DMS79 treated with DMSO at 0.1 percent for 48 hours (cell line): ENCODE data around the gene HES7.
"Not testable (repeated sequence)": the region's sequence is repeated elsewhere in the genome, so short reads cannot be mapped to it uniquely, and the experiment has no call there.

ENCODE experiments used
- DNase-seq: peaks from one replicate; lab custom pipeline; 2025; lab: John Stamatoyannopoulos, UW

The HES7 gene

DNA sequence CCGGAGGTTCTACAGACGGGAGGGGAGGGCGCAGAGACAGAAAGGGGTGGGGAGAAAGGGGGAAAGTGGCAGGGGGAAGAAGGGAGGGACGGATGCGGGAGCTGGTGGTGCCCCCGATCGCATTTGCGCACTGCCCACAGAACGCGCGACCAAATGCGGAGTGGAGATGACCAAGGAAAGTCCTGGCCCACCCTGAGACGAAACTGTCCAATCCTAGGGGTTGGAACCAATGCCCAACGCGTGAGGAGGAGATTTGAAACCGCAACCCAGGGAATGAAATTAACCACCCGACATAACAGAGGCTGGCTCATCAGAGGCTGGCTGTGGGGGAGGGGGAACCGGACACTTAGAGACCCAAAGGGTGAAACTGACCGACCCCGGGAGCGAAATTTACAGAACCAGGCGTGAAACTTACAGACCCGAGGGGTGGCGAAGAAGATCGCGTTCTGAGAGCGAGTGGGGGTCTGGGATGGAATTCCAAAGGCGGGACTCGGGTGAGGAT lies 1.4 kb downstream of the HES7 start:
- no peak for DNase-seq

DNA sequence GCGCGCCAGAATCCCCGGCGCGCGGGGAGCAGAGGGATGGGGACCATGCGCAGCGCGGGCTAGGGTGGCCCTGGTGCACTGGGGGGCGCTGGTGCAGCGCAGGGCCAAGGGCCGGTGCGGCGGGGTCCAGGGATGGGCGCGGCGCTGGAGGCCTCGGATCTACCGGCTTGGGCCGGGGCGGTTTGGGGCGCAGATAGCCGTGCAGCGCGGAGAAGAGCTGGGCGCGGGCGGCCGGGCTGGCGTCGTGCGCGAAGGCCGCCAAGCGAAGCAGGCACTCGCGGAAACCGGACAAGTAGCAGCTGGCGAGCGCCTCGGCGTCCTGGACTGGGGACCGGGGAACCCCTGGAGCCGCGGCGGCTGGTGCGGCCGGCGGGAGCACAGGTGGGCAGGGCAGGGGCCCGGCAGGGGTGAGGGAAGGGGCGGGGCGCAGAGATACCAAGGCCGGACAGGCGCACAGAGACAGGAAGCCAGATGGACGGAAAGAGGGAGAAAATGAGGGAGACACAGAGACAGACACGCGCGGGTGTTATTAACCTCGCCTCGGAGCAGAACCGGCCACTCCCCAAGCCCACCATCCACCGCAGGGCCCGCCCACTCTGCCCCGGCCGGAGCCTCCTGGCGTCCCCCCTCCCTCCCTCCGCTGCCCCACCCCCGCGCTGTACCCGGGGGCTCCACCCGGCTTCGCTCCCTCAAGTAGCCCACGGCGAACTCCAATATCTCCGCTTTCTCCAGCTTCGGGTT lies 2.1 kb downstream of the HES7 start:
- DNase-seq, result peak; percentile 33

DNA sequence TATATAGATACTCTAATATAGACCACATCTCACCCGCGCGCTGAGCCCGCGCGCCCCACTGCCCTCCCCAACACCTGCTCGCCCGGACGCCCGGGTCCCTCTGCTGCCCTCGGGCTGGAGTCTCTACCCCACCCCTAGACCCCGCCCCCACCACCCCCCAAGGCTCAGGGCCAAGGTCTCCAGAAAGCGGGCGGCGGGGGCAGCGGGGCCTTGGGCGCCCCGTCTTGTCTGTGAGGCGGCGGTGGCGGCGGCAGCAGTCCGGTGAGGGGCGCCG lies 2.6 kb downstream of the HES7 start:
- no peak for DNase-seq

DNA sequence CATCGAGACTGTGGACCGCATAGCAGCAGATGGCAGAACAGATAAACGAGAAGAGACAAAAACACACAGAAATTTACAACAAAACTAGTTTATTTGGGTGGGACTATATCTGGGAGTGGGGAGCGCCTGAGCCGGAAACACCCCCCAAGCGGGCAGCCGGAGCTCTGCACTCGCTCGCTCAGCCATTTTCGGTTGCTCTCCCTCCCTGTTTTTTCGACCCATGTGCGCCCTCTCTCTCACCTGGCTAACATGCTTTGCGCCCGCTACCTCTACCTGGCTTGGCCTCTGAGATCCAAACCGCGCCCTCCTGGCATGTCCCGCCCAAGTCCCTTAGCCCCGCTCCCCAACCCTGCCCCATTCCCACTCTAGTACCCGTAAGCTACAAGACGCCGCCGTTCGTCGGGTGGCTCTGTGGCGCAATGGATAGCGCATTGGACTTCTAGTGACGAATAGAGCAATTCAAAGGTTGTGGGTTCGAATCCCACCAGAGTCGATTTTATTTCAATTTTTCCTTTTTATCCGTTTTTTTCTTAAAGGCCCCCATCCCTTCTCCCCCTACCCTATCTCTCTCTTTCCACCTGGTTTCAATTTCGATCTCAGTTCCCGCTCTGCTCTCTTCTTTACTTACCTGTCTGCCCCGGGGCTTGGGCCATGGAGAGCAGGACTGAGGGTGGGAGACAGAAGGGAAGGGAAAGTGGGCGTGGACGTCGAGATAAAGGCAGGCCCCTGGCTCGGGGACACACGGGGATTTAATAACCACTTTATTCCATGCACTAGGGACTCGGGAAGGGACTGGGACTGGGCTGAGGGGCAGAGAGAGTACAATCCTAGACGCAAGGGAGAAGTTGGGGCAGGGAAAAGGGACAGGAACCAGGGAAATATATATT lies 3.1 kb downstream of the HES7 start:
- peak; percentile 54 for DNase-seq

DNA sequence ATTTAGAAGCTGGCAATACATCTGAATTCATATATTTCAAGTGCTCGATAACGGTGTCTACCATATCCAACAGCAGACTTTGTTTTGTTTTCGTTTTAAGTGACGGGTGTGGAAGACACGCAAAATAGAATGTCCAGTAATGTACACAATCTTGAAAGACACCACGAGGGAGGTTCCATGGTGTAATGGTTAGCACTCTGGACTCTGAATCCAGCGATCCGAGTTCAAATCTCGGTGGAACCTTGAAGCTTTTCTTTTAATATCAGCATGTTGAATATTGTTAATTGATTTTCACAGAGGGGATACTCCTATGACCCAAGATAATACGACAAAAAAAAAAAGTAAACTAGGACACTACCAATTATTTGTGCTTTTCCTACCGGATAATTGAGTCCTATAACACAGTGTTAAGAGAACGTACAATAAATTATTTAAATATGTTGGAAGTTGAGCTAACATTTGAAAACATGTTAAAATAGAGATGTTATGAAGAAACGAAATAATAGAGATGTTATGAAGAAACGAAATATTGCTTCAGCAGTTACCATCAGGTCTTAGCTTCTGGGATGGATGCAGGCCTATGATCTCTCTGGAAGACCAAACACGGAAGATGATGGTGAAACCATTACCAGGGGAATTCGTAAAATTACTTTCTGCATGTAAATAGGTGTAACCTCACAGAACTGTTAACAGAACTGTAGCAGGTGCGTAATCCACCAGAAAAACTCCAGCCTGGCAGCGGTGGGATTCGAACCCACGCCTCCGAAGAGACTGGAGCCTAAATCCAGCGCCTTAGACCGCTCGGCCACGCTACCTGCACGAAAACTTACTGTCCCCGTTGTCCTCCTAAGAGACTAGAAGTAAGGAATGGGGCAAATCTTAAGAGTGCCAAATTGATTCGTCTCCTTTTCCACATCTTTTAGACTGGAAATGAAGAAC lies 4.1 kb downstream of the HES7 start:
- peak; percentile 81 for DNase-seq

DNA sequence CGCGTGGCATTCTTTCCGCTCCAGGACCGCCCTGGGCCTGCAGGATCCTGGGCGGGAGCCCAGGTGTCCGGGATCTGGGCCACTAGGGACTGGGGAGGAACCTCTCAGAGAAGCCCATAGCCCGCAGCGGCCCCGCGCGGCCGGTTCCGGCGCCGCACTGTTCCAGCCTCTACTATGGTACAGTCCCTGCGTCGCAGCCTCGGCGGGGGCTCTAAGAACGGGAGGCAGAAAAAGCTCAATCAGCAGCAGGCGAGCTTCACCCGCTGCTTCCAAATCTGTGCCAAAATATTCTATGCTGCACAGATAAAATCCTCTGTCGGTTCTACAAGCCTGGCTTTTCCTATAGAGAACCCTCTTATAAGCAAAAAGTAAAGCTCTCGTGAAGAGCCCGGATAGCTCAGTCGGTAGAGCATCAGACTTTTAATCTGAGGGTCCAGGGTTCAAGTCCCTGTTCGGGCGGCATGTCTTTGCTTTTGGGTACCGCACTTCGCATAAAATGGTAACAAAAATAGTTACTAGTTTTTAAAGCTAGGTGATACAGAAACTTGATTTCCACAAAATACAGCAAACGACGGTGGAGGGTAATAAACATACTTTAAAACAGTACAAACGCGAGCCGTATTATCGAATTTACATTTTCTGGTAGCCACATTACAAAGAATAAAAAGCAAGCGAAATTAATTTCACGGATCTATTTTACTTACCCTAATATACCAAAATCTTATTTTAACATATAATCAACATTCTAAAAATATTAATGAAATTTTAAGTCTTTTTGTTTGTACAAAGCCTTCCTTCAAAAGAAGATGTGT lies 4.9 kb downstream of the HES7 start:
- peak; percentile 73 for DNase-seq

DNA sequence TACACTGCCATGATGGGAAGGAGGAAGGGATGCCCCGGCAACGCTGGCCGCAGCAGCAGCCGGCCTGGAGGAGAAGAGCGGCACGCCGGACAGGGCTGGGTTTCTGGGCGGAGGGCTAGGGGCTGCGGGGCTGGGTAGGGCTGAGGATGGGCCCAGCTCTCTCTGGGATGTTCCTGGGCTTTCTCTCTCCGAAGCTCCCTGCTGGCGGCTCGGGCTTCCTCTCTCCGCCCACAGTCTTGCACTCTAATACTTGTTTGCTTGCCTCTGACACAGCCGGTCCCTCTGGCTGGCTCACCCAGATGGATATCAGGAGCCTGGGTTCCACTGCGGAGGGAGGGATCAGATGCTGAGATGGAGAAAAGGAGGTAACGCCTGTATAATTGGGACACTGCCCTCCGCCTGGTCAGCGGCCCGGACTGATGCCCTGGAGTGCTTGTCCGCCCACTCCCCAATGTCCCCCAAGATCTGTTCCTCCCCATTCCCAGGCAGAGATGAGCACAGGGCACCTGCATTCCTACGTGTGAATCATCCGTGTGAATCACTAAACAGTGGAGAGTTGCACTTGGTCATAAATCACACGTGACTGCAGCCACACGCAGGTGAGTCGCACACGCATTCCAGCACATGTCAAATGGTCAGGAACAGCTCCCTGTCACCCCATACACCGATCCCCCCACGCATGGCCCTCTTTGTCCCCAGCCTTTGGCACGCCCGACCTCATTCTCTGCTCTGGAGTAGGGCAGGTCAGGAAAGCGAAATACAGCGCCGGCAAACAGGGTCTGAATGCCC lies 5.7 kb downstream of the HES7 start, which contains the start of gene ALOXE3:
TSS of gene ALOXE3 (minus strand) at position 535 of the 789 bp plus-strand sequence. CDS start at position 11, 524 bp downstream.
- peak; percentile 16 for DNase-seq

DNA sequence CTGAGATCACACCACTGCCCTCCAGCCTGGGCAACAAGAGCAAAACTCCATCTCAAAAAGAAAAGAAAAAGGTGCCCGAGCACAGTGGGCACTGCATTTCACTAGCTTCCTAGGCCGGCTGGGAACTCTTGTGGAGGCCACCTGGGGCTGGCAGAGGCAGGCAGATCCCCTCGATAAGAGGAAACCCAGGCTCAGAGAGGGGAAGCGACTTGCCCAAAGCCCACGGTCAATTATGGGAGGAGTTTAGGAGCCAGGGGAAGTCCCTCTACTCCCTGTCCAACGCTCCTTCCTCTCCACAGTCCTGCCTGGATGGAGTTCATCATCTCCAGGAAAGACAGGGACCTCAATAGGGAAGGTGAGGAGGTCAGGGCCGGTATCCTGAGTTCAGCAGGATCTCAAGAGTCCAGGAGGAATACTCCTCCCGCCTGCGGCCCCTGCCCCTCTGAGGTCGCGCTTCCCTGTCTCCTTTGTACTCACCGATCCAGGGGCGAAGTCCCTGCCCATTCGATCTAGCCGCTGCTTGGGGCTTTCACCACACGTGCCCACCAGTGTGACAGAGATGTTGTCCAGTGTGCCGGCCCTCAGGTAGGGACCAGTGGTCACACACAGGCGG lies 6.4 kb downstream of the HES7 start:
- DNase-seq, result no peak

DNA sequence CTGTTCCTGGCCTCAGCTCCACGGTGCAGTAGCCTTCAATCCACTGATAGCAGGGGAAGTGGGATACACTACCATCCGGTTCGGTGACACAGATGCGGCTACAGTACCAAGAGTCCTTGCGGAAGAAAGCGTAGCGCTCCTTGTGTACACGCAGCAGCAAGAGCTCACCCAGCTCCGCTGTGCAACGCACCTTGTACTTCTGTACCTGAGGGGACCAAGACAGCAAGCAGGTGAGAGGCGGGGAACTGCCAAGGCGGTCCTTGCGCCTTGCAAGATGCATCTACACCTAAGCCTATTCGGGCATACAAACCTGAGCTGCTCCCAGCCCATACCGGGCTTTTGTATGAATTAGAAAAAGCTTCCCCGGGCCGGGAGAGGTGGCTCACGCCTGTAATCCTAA lies 7.1 kb downstream of the HES7 start:
- DNase-seq, result no peak

DNA sequence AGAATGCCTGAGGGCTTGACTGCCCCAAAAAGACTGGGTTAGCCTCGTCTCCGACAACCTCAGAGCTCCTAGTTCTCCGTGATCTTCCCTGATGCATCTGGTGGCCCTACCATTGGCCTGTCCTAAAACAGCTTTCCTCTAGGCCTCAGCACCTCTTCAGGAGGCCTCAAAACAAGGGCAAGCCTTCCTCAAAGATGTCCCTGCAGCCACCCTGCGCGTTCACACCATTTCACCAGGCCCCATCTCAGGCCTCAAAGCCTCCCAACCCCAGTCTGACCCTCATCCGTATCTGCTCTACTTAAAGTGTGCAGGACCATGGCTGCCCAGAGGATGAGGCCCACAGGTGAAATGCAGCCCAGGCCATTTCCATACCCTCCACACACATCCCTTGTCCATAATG lies 13.0 kb downstream of the HES7 start:
- DNase-seq, result no peak

DNA sequence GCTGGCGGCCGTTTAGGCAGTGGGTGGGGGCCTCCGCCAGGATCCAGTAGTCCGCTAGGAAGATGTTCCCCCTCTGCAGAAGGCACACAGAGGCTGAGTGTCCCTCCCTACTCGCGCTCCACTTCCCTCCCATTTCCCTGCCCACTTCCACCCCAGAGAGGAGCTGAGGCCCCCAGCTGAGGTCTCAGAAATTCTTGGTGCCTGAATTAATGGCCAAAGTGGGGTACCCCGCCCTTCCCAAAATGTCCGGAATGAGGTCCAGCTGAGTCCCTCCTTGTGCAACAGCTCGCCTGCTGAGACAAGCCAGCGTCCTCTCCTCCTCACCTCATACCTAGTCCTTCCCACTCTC lies 13.5 kb downstream of the HES7 start:
- no peak for DNase-seq

DNA sequence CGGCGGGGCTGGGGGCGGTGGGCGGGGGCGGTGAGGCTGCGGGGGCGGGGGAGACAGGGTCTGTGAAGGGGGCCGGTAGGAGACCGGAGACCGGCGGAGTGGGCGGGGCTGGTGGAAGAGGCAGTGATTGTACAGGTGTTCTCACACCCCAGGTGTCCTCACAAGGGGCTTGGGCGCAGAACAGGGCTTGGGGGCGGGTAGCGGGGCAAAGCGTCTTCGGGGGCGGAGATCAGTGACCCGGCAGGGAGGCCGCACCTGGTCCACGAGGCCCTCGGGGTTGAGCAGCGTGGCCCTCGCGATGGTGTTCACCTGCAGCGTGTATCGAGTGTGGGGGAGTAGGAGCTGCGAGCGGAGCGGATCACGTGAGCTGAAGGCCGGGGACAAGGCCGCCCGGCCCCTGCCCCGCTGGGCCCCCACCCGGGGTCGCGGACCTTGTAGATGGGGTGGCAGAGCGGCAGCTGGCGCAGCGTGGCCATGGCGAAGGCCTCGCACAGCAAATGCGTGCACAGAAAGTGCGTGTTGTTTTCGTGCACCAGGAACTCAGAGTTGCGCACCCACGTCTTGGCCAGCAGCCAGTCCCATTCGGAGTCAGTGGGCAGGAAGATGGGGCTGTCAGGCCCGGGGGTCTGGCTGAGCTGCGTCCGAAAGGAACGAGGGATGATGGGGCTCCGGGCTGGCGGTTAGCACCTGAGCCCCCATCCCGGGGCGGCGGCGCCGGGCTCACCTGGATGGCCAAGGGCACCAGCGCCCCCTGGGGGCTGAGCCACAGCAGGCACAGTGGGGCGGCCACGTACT lies 14.0 kb downstream of the HES7 start:
- DNase-seq, result peak; percentile 36

DNA sequence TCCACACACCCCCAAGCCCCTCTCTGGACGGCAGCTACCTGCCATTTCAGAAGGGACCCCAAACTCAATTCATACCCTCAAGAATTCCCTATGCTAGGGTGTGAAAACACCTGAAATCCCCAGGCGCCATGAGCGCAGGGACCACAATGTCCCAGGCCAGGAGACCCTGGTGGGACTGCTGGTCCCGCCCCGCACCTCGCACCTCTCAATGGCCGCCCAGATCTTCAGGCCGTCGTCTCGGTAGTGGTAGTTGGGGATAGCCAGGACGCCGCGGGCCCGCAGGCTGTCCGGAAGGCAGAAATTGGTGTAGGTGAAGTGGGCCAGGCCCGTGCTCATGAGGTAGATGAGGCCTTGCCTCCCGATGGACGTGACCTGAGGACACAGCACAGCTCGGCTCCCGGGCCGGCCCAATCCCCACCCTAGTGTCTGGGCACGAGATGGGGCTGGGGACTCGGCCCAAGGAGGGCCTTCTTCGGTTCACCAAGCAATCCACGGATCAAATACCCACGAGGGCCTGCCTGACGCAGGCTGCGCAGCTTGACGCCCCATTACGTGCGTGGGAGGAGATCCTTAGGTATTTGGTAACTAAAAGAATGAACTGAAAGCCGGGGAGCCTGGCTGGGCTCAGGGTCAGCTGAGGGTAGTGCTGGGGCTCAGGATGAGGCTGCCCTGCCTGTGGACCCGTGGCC lies 14.8 kb downstream of the HES7 start:
- DNase-seq, result no peak

DNA sequence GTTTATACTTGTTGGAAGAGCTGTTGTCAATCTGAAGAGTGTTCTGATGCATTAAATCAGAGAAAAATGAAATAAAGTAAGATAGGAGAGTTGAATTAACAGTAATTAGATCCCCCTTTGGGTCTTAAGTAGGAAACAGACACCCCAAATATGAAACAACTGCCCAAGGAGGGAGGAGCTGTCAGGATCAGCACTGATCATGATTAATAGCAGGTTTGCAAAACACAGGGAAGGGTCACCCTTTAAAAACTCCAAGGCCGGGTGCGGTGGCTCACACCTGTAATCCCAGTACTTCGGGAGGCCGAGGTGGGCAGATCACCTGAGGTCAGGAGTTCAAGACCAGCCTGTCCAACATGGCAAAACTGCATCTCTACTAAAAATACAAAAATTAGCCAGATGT lies 16.9 kb downstream of the HES7 start:
- DNase-seq, result not testable (repeated sequence)

DNA sequence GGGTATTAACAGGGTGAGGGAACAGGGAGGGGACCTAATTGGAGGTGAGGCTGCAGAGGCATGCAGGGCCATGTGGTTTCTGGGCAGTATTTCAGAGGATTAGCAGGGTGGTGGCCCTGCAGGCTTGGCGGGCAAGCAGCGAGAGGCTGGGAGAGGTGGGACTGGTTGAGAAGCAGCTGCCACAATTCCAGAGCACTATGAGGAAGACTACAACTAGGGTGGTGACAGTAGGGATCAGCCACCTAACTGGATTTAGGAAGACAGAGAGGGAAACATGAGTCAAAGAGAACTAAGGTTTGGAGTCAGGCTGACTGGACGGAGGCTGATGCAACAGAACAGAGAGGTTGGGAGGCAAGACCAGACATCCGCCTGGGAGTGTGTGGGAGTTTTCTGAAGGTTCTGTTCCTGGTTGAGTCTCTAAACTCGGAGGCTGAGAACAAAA lies 17.9 kb downstream of the HES7 start:
- no peak for DNase-seq

DNA sequence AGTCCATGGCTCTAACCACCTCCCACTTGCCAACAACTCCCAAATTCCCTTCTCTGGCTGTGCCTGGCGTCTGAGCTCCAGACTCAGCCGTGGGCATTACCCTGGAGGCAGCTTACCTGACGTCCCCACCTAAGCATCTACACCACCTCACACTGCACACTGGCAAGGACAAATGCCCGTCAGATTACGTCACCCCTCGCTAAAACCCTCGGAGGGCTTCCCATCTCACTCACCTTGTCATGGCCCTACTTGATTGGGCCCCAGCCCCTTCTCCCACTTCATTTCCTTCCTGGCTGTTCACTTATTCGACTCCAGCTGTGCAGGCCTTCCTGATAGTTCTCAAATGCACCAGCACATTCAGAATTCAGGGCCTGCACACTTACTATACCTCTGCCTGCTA lies 19.0 kb downstream of the HES7 start:
- DNase-seq, result no peak

DNA sequence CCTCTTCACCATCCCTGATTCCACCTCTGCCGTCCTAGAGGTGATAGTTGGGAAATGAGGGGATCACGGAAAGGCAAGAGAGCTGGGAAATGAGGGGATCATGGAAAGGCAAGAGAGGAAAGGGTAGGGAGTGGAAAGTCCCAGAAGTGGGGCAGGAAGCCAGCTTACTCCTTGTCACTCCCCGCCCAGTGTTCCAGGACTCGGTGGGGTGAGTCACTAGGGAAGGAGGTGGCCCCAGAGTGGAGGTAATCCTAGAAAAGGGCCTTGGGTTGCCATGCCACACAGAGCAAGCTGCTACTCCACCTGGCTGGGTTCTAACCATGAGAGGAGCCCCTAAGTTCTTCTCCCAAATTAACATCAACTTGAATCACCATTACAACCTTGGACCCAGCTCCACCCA lies 20.4 kb downstream of the HES7 start:
- DNase-seq, result no peak

DNA sequence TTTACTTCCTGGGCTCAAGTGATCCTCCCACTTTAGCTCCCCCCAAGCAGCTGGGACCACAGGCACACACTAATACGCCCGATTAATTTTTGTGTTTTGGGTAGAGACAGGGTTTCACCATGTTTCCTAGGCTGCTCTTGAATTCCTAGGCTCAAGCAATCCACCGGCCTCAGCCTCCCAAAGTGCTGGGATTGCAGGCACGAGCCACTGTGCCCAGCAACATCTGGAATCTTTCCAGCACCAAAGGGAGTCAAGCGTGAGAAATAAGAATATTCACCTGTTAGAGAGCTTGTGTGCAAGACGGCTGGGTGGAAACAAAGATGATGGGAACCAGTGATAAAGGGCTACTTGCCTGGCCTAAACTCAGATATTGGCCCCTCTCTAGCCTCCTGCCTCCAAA lies 22.2 kb downstream of the HES7 start:
- peak; percentile 75 for DNase-seq

DNA sequence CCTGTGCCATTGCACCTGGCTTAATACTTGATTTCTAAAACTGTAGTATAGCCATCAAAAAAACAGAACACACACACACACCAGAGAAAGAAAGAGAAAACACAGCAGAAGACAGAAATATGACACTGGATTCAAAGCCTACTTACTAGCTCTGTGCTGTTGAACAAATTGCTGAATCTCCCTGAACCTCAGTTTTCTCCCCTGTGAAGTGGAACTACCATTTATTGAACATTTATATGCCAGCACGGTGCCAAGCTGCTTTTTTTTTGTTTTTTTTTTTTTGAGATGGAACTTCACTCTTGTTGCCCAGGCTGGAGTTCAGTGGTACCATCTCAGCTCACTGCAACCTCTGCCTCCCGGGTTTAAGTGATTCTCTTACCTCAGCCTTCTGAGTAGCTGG lies 23.1 kb downstream of the HES7 start:
- no peak for DNase-seq
